ENCODE results near the gene CCNJL. TPM values are rescaled to one million over a fixed set of nuclear protein-coding genes. Genes with fewer than 3 reads are reported as not detected.

CCNJL gene
- total RNA-seq, 2 experiments from 2014 or later, result not detected

DNA sequence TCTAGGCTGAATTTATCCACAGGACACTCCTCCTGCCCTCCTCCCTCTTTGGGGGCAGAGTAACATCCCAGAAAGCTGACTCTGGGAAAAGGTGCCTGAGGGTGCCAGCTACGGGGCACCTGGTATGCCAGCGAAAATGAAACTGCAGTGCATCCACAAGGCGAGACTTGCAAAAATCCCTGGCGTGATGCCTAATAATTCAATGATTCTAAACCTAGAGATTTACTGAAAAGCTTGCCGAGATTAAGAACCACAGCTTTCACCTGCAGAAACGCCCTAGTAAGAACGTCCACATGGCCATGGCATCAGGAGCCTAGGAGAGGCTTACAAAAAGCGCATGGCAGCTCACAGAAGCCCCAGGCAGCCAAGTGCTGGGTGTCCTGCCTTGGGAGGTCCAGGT lies 20.9 kb downstream of the CCNJL start:
- BruUV-seq (replicated peaks), result no TSS peak
- H3K27ac ChIP-seq (ENCODE audit: low read depth, low read length, poor library complexity, severe bottlenecking), result no peak overlapping the region
- H2AFZ ChIP-seq (ENCODE audit: low read length), result no peak overlapping the region
- no peaks in the 10 kb centered on the region for H4K20me1 ChIP-seq (ENCODE audit: insufficient read depth, low read length)
- H3K9me2 ChIP-seq (ENCODE audit: insufficient read depth, low read length), result no peaks in the 10 kb centered on the region
- no peak for DNase-seq (ENCODE audit: low spot score)
- H3K79me2 ChIP-seq (ENCODE audit: insufficient read depth, low read depth, low read length), result no peaks in the 10 kb centered on the region
- no peaks in the 10 kb centered on the region for H3K9me3 ChIP-seq (ENCODE audit: low read length)
- H3K4me1 ChIP-seq (ENCODE audit: insufficient read depth, low read length, poor library complexity, severe bottlenecking), result no peaks in the 10 kb centered on the region
- intact Hi-C loops (cut with micrococcal nuclease; ENCODE audit: unreplicated experiment), result no loop called here
- no peak overlapping the region for H3K4me2 ChIP-seq (ENCODE audit: low read length)
- CTCF ChIA-PET (ENCODE audit: unreplicated experiment), result no interaction called here
- POLR2A ChIA-PET, result interaction anchor here (0.5 to 0.7 kb wide), 2 partner anchors 44 to 57 kb away, joined by 4 to 6 read pairs; no protein-coding TSS in a partner anchor
- H3K36me3 ChIP-seq (ENCODE audit: insufficient read depth, low read length), result no peaks in the 10 kb centered on the region
- H3K4me3 ChIP-seq (ENCODE audit: low read depth, low read length, poor library complexity, severe bottlenecking), result no peak overlapping the region
- TF ChIP-seq CTCF (conservative IDR thresholded peaks at IDR 0.05; ENCODE audit: low read length) (no peak), EZH2phosphoT487 (IDR thresholded peaks at IDR 0.05; ENCODE audit: borderline replicate concordance, low read depth, low read length) (no peak)

GRCh38 chr5:160290751-160291150 lies 21.6 kb downstream of the CCNJL start:
- BruUV-seq (replicated peaks), result no TSS peak
- no peak overlapping the region for H3K4me2 ChIP-seq (ENCODE audit: low read length)
- intact Hi-C loops (cut with micrococcal nuclease; ENCODE audit: unreplicated experiment), result no loop called here
- H3K4me1 ChIP-seq (ENCODE audit: insufficient read depth, low read length, poor library complexity, severe bottlenecking), result no peaks in the 10 kb centered on the region
- POLR2A ChIA-PET, result interaction anchor here (0.6 to 0.7 kb wide), 2 partner anchors 8 to 56 kb away, joined by 4 to 6 read pairs; no protein-coding TSS in a partner anchor
- no peak overlapping the region for H2AFZ ChIP-seq (ENCODE audit: low read length)
- H3K79me2 ChIP-seq (ENCODE audit: insufficient read depth, low read depth, low read length), result no peaks in the 10 kb centered on the region
- H3K9me2 ChIP-seq (ENCODE audit: insufficient read depth, low read length), result no peaks in the 10 kb centered on the region
- H3K9me3 ChIP-seq (ENCODE audit: low read length), result no peaks in the 10 kb centered on the region
- H4K20me1 ChIP-seq (ENCODE audit: insufficient read depth, low read length), result no peaks in the 10 kb centered on the region
- H3K36me3 ChIP-seq (ENCODE audit: insufficient read depth, low read length), result no peaks in the 10 kb centered on the region
- DNase-seq (ENCODE audit: low spot score), result no peak
- no peak for TF ChIP-seq CTCF (conservative IDR thresholded peaks at IDR 0.05; ENCODE audit: low read length)
- TF ChIP-seq EZH2phosphoT487 (IDR thresholded peaks at IDR 0.05; ENCODE audit: borderline replicate concordance, low read depth, low read length), result no peak
- no peak overlapping the region for H3K4me3 ChIP-seq (ENCODE audit: low read depth, low read length, poor library complexity, severe bottlenecking)
- no peak overlapping the region for H3K27ac ChIP-seq (ENCODE audit: low read depth, low read length, poor library complexity, severe bottlenecking)
- CTCF ChIA-PET (ENCODE audit: unreplicated experiment), result no interaction called here

GRCh38 chr5:160289721-160290120 lies 22.6 kb downstream of the CCNJL start:
- no peaks in the 10 kb centered on the region for H3K79me2 ChIP-seq (ENCODE audit: insufficient read depth, low read depth, low read length)
- no peaks in the 10 kb centered on the region for H3K36me3 ChIP-seq (ENCODE audit: insufficient read depth, low read length)
- H3K9me3 ChIP-seq (ENCODE audit: low read length), result no peaks in the 10 kb centered on the region
- H3K4me1 ChIP-seq (ENCODE audit: insufficient read depth, low read length, poor library complexity, severe bottlenecking), result no peaks in the 10 kb centered on the region
- TF ChIP-seq EZH2phosphoT487 (IDR thresholded peaks at IDR 0.05; ENCODE audit: borderline replicate concordance, low read depth, low read length) (no peak), CTCF (conservative IDR thresholded peaks at IDR 0.05; ENCODE audit: low read length) (no peak)
- no peak overlapping the region for H2AFZ ChIP-seq (ENCODE audit: low read length)
- no peak for DNase-seq (ENCODE audit: low spot score)
- no TSS peak for BruUV-seq (replicated peaks)
- H3K9me2 ChIP-seq (ENCODE audit: insufficient read depth, low read length), result no peaks in the 10 kb centered on the region
- no peak overlapping the region for H3K27ac ChIP-seq (ENCODE audit: low read depth, low read length, poor library complexity, severe bottlenecking)
- no peak overlapping the region for H3K4me3 ChIP-seq (ENCODE audit: low read depth, low read length, poor library complexity, severe bottlenecking)
- no peaks in the 10 kb centered on the region for H4K20me1 ChIP-seq (ENCODE audit: insufficient read depth, low read length)
- POLR2A ChIA-PET, result no interaction called here
- intact Hi-C loops (cut with micrococcal nuclease; ENCODE audit: unreplicated experiment), result no loop called here
- no peak overlapping the region for H3K4me2 ChIP-seq (ENCODE audit: low read length)
- CTCF ChIA-PET (ENCODE audit: unreplicated experiment), result no interaction called here

All from OCI-LY7 (cell line).